Measurements from ENCODE around the gene KCNH1. TPM values are rescaled to one million over a fixed set of nuclear protein-coding genes. Genes with fewer than 3 reads are reported as not detected.

The KCNH1 gene
- total RNA-seq, 5 donors from 2014 or later (not counting 1 experiment from before 2014, with no cell fraction given) = not detected

- Mint-ChIP-seq H3K4me3 (no peak overlapping the region), H3K27me3 (peaks cover 6 to 19% of the 10 kb centered on the region in 2 donors), H3K27ac (no peak overlapping the region), H3K9me3 (no peaks in the 10 kb centered on the region), H3K36me3 (no peaks in the 10 kb centered on the region), H3K4me1 (no peaks in the 10 kb centered on the region)
- H3K36me3 ChIP-seq (ENCODE audit: control insufficient read depth in 2 of 2, extremely low read depth in 1 of 2, insufficient read depth in 1 of 2, low read length in 1 of 2) = no peaks in the 10 kb centered on the region
- DNase-seq (no peak), ATAC-seq (replicated peaks in 1 of 4) (no peak)
- no peak overlapping the region for H3K4me3 ChIP-seq (ENCODE audit: control insufficient read depth in 1 of 2, extremely low read depth in 1 of 2, low read length in 1 of 2)
- no CpG with 5 or more reads among the region's 4 CpGs for WGBS (ENCODE audit: insufficient coverage)
- H3K27ac ChIP-seq (ENCODE audit: low read length) = no peak overlapping the region
- ChIA-PET CTCF (no interaction called here), POLR2A (no interaction called here)
- H3K9me3 ChIP-seq = no peaks in the 10 kb centered on the region
- no peaks in the 10 kb centered on the region for H3K4me1 ChIP-seq (ENCODE audit: control insufficient read depth in 1 of 2, extremely low read depth in 1 of 2, insufficient read depth in 2 of 2, low read length in 2 of 2)
- peaks cover 0 to 10% of the 10 kb centered on the region in 2 experiments for H3K27me3 ChIP-seq (replicated peaks in 1 of 2; ENCODE audit: control insufficient read depth in 2 of 2, extremely low read depth in 1 of 2, insufficient read depth in 2 of 2, low read length in 1 of 2)
These were observed 332.4 kb downstream of the KCNH1 start for GRCh38 chr1:210801501-210801900.

- ChIA-PET CTCF (no interaction called here), POLR2A (interaction anchor here in 1 of 2 donors (0.5 kb wide), 1 partner anchor 621 kb away, joined by 3 read pairs; no protein-coding TSS in a partner anchor)
- Mint-ChIP-seq H3K9me3 (no peaks in the 10 kb centered on the region), H3K4me3 (no peak overlapping the region), H3K4me1 (no peaks in the 10 kb centered on the region), H3K27me3 (peaks cover 6 to 19% of the 10 kb centered on the region in 2 donors), H3K36me3 (no peaks in the 10 kb centered on the region), H3K27ac (no peak overlapping the region)
- ATAC-seq (replicated peaks in 1 of 4) (no peak), DNase-seq (no peak)
- Histone ChIP-seq H3K27me3 (replicated peaks in 1 of 2; ENCODE audit: control insufficient read depth in 2 of 2, extremely low read depth in 1 of 2, insufficient read depth in 2 of 2, low read length in 1 of 2) (peaks cover 0 to 10% of the 10 kb centered on the region in 2 experiments), H3K4me1 (ENCODE audit: control insufficient read depth in 1 of 2, extremely low read depth in 1 of 2, insufficient read depth in 2 of 2, low read length in 2 of 2) (no peaks in the 10 kb centered on the region), H3K9me3 (no peaks in the 10 kb centered on the region), H3K36me3 (ENCODE audit: control insufficient read depth in 2 of 2, extremely low read depth in 1 of 2, insufficient read depth in 1 of 2, low read length in 1 of 2) (no peaks in the 10 kb centered on the region), H3K4me3 (ENCODE audit: control insufficient read depth in 1 of 2, extremely low read depth in 1 of 2, low read length in 1 of 2) (no peak overlapping the region), H3K27ac (ENCODE audit: low read length) (no peak overlapping the region)
- WGBS (ENCODE audit: insufficient coverage) = 34% methylated on average over 2 of the region's 3 CpGs
These were observed 333.2 kb downstream of the KCNH1 start for GRCh38 chr1:210800756-210801155.

GRCh38 chr1:210800301-210800700 lies 333.6 kb downstream of the KCNH1 start:
- Mint-ChIP-seq H3K27ac (no peak overlapping the region), H3K9me3 (no peaks in the 10 kb centered on the region), H3K27me3 (peaks cover 5 to 16% of the 10 kb centered on the region in 2 donors), H3K4me1 (no peaks in the 10 kb centered on the region), H3K36me3 (no peaks in the 10 kb centered on the region), H3K4me3 (no peak overlapping the region)
- Histone ChIP-seq H3K27me3 (replicated peaks in 1 of 2; ENCODE audit: control insufficient read depth in 2 of 2, extremely low read depth in 1 of 2, insufficient read depth in 2 of 2, low read length in 1 of 2) (peaks cover 0 to 10% of the 10 kb centered on the region in 2 experiments), H3K4me1 (ENCODE audit: control insufficient read depth in 1 of 2, extremely low read depth in 1 of 2, insufficient read depth in 2 of 2, low read length in 2 of 2) (no peaks in the 10 kb centered on the region), H3K27ac (ENCODE audit: low read length) (no peak overlapping the region), H3K4me3 (ENCODE audit: control insufficient read depth in 1 of 2, extremely low read depth in 1 of 2, low read length in 1 of 2) (no peak overlapping the region), H3K36me3 (ENCODE audit: control insufficient read depth in 2 of 2, extremely low read depth in 1 of 2, insufficient read depth in 1 of 2, low read length in 1 of 2) (no peaks in the 10 kb centered on the region), H3K9me3 (no peaks in the 10 kb centered on the region)
- ATAC-seq (replicated peaks in 1 of 4) (no peak), DNase-seq (no peak)
- ChIA-PET POLR2A (no interaction called here), CTCF (no interaction called here)
- WGBS (ENCODE audit: insufficient coverage) = 92% methylated on average over 2 of the region's 4 CpGs

GRCh38 chr1:210797422-210797821 lies 336.5 kb downstream of the KCNH1 start:
- Mint-ChIP-seq H3K4me3 (no peak overlapping the region), H3K27me3 (peaks cover 5 to 8% of the 10 kb centered on the region in 2 donors), H3K36me3 (no peaks in the 10 kb centered on the region), H3K27ac (no peak overlapping the region), H3K4me1 (no peaks in the 10 kb centered on the region), H3K9me3 (no peaks in the 10 kb centered on the region)
- peaks cover 0 to 7% of the 10 kb centered on the region in 2 experiments for H3K27me3 ChIP-seq (replicated peaks in 1 of 2; ENCODE audit: control insufficient read depth in 2 of 2, extremely low read depth in 1 of 2, insufficient read depth in 2 of 2, low read length in 1 of 2)
- DNase-seq (no peak), ATAC-seq (replicated peaks in 1 of 4) (no peak)
- no peak overlapping the region for H3K27ac ChIP-seq (ENCODE audit: low read length)
- H3K36me3 ChIP-seq (ENCODE audit: control insufficient read depth in 2 of 2, extremely low read depth in 1 of 2, insufficient read depth in 1 of 2, low read length in 1 of 2) = no peaks in the 10 kb centered on the region
- no peaks in the 10 kb centered on the region for H3K9me3 ChIP-seq
- H3K4me1 ChIP-seq (ENCODE audit: control insufficient read depth in 1 of 2, extremely low read depth in 1 of 2, insufficient read depth in 2 of 2, low read length in 2 of 2) = no peaks in the 10 kb centered on the region
- POLR2A ChIA-PET = no interaction called here
- CTCF ChIA-PET = no interaction called here
- WGBS (ENCODE audit: insufficient coverage) = 88% methylated on average over 8 of the region's 8 CpGs
- no peak overlapping the region for H3K4me3 ChIP-seq (ENCODE audit: control insufficient read depth in 1 of 2, extremely low read depth in 1 of 2, low read length in 1 of 2)

- ATAC-seq (replicated peaks in 1 of 4) = no peak
- no peaks in the 10 kb centered on the region for H3K4me1 ChIP-seq (ENCODE audit: control insufficient read depth in 1 of 2, extremely low read depth in 1 of 2, insufficient read depth in 2 of 2, low read length in 2 of 2)
- H3K27ac Mint-ChIP-seq = no peak overlapping the region
- H3K27me3 Mint-ChIP-seq = peaks cover 10 to 16% of the 10 kb centered on the region in 2 donors
- no peaks in the 10 kb centered on the region for H3K36me3 ChIP-seq (ENCODE audit: control insufficient read depth in 2 of 2, extremely low read depth in 1 of 2, insufficient read depth in 1 of 2, low read length in 1 of 2)
- H3K4me1 Mint-ChIP-seq = no peaks in the 10 kb centered on the region
- no peak overlapping the region for H3K4me3 ChIP-seq (ENCODE audit: control insufficient read depth in 1 of 2, extremely low read depth in 1 of 2, low read length in 1 of 2)
- 96% methylated on average over 4 of the region's 5 CpGs for WGBS (ENCODE audit: insufficient coverage)
- no peaks in the 10 kb centered on the region for H3K9me3 Mint-ChIP-seq
- peaks cover 0 to 6% of the 10 kb centered on the region in 2 experiments for H3K27me3 ChIP-seq (replicated peaks in 1 of 2; ENCODE audit: control insufficient read depth in 2 of 2, extremely low read depth in 1 of 2, insufficient read depth in 2 of 2, low read length in 1 of 2)
- H3K36me3 Mint-ChIP-seq = no peaks in the 10 kb centered on the region
- no peak overlapping the region for H3K4me3 Mint-ChIP-seq
- H3K9me3 ChIP-seq = no peaks in the 10 kb centered on the region
- DNase-seq = no peak
- POLR2A ChIA-PET = no interaction called here
- H3K27ac ChIP-seq (ENCODE audit: low read length) = no peak overlapping the region
- CTCF ChIA-PET = no interaction called here
These were observed 337.5 kb downstream of the KCNH1 start for GRCh38 chr1:210796421-210796820.

GRCh38 chr1:210794445-210794844 lies 339.5 kb downstream of the KCNH1 start:
- H3K27me3 Mint-ChIP-seq = peaks cover 7 to 22% of the 10 kb centered on the region in 2 donors
- whole genome bisulfite sequencing (ENCODE audit: insufficient coverage) = no CpG with 5 or more reads among the region's 1 CpG

More at GRCh38 chr1:210794445-210794844, 339.5 kb downstream of the KCNH1 start:
- no peak overlapping the region for H3K27ac ChIP-seq (ENCODE audit: low read length)
- no peak overlapping the region for H3K27ac Mint-ChIP-seq
- POLR2A ChIA-PET = no interaction called here
- ATAC-seq (replicated peaks in 1 of 4) = no peak
- H3K4me1 ChIP-seq (ENCODE audit: control insufficient read depth in 1 of 2, extremely low read depth in 1 of 2, insufficient read depth in 2 of 2, low read length in 2 of 2) = no peaks in the 10 kb centered on the region
- no peak for DNase-seq
- H3K36me3 ChIP-seq (ENCODE audit: control insufficient read depth in 2 of 2, extremely low read depth in 1 of 2, insufficient read depth in 1 of 2, low read length in 1 of 2) = no peaks in the 10 kb centered on the region
- H3K27me3 ChIP-seq (replicated peaks in 1 of 2; ENCODE audit: control insufficient read depth in 2 of 2, extremely low read depth in 1 of 2, insufficient read depth in 2 of 2, low read length in 1 of 2) = peaks cover 0 to 4% of the 10 kb centered on the region in 2 experiments
- H3K4me3 ChIP-seq (ENCODE audit: control insufficient read depth in 1 of 2, extremely low read depth in 1 of 2, low read length in 1 of 2) = no peak overlapping the region
- H3K4me3 Mint-ChIP-seq = no peak overlapping the region
- H3K9me3 Mint-ChIP-seq = no peaks in the 10 kb centered on the region
- no peaks in the 10 kb centered on the region for H3K4me1 Mint-ChIP-seq
- no peaks in the 10 kb centered on the region for H3K36me3 Mint-ChIP-seq
- CTCF ChIA-PET = no interaction called here
- H3K9me3 ChIP-seq = no peaks in the 10 kb centered on the region
